ENCODE data around the gene PDP2.

Gene PDP2

GRCh38 chr16:66880288-66881013, at the start of gene PDP2:
PDP2 (plus strand) TSS chr16:66880515; CDS start chr16:66884285, 3,770 bp downstream.
- H3K27me3 Mint-ChIP-seq, result no peaks in the 10 kb centered on the region
- DNase-seq, result peak; percentile 91
- H3K27ac Mint-ChIP-seq, result peak within 1 kb of the TSS; percentile 97
- peaks cover 28% of the 10 kb centered on the region for H3K36me3 Mint-ChIP-seq (ENCODE audit: low read depth)
- H3K4me1 Mint-ChIP-seq, result peaks cover 57% of the 10 kb centered on the region
- H3K9me3 Mint-ChIP-seq, result peaks cover 10% of the 10 kb centered on the region
- H3K4me3 Mint-ChIP-seq, result peak within 1 kb of the TSS; percentile 97
- peak; percentile 88 for ATAC-seq

- Mint-ChIP-seq H3K36me3 (ENCODE audit: low read depth) (peaks cover 11% of the 10 kb centered on the region), H3K9me3 (no peaks in the 10 kb centered on the region), H3K4me1 (peaks cover 26% of the 10 kb centered on the region), H3K27ac (no peak overlapping the region), H3K27me3 (peaks cover 2% of the 10 kb centered on the region), H3K4me3 (no peak overlapping the region)
- DNase-seq (no peak), ATAC-seq (no peak)
These were observed 48.1 kb upstream of the PDP2 start for GRCh38 chr16:66832190-66832589.

GRCh38 chr16:66832661-66833305, 47.5 kb upstream of the PDP2 start:
- no peaks in the 10 kb centered on the region for H3K9me3 Mint-ChIP-seq
- peaks cover 7% of the 10 kb centered on the region for H3K36me3 Mint-ChIP-seq (ENCODE audit: low read depth)
- ATAC-seq, result no peak
- peaks cover 2% of the 10 kb centered on the region for H3K27me3 Mint-ChIP-seq
- H3K27ac Mint-ChIP-seq, result no peak overlapping the region
- peaks cover 22% of the 10 kb centered on the region for H3K4me1 Mint-ChIP-seq
- no peak for DNase-seq
- H3K4me3 Mint-ChIP-seq, result no peak overlapping the region

- DNase-seq (no peak), ATAC-seq (no peak)
- no peaks in the 10 kb centered on the region for H3K9me3 Mint-ChIP-seq
- H3K27me3 Mint-ChIP-seq, result peaks cover 2% of the 10 kb centered on the region
- no peak overlapping the region for H3K27ac Mint-ChIP-seq
- peaks cover 6% of the 10 kb centered on the region for H3K4me1 Mint-ChIP-seq
- no peak overlapping the region for H3K4me3 Mint-ChIP-seq
- peaks cover under 1% of the 10 kb centered on the region for H3K36me3 Mint-ChIP-seq (ENCODE audit: low read depth)
These were observed 45.6 kb upstream of the PDP2 start for GRCh38 chr16:66834746-66835145.

- H3K27me3 Mint-ChIP-seq, result peaks cover 34% of the 10 kb centered on the region
- H3K27ac Mint-ChIP-seq, result no peak overlapping the region
- H3K4me1 Mint-ChIP-seq, result peaks cover 4% of the 10 kb centered on the region
- DNase-seq (no peak), ATAC-seq (no peak)
- no peaks in the 10 kb centered on the region for H3K36me3 Mint-ChIP-seq (ENCODE audit: low read depth)
- no peak overlapping the region for H3K4me3 Mint-ChIP-seq
- no peaks in the 10 kb centered on the region for H3K9me3 Mint-ChIP-seq
These were observed 39.4 kb upstream of the PDP2 start for GRCh38 chr16:66840883-66841282.

- Mint-ChIP-seq H3K4me3 (no peak overlapping the region), H3K9me3 (no peaks in the 10 kb centered on the region), H3K36me3 (ENCODE audit: low read depth) (no peaks in the 10 kb centered on the region), H3K4me1 (peaks cover 4% of the 10 kb centered on the region), H3K27ac (no peak overlapping the region), H3K27me3 (peaks cover 39% of the 10 kb centered on the region)
- no peak for DNase-seq
- ATAC-seq, result no peak
These were observed 38.9 kb upstream of the PDP2 start for GRCh38 chr16:66841366-66841765.

GRCh38 chr16:66842765-66843164, 37.5 kb upstream of the PDP2 start:
- Mint-ChIP-seq H3K27ac (no peak overlapping the region), H3K36me3 (ENCODE audit: low read depth) (no peaks in the 10 kb centered on the region), H3K4me1 (peaks cover 4% of the 10 kb centered on the region), H3K4me3 (no peak overlapping the region), H3K27me3 (peaks cover 43% of the 10 kb centered on the region), H3K9me3 (no peaks in the 10 kb centered on the region)
- ATAC-seq (no peak), DNase-seq (no peak)

GRCh38 chr16:66843191-66843590, 37.1 kb upstream of the PDP2 start:
- DNase-seq, result no peak
- Mint-ChIP-seq H3K4me1 (peaks cover 6% of the 10 kb centered on the region), H3K27ac (no peak overlapping the region), H3K9me3 (no peaks in the 10 kb centered on the region), H3K36me3 (ENCODE audit: low read depth) (no peaks in the 10 kb centered on the region), H3K27me3 (peaks cover 43% of the 10 kb centered on the region), H3K4me3 (no peak overlapping the region)
- ATAC-seq, result no peak

- H3K36me3 Mint-ChIP-seq (ENCODE audit: low read depth), result no peaks in the 10 kb centered on the region
- no peak for DNase-seq
- no peak for ATAC-seq
- H3K27ac Mint-ChIP-seq, result no peak overlapping the region
- peaks cover 8% of the 10 kb centered on the region for H3K4me1 Mint-ChIP-seq
- H3K9me3 Mint-ChIP-seq, result no peaks in the 10 kb centered on the region
- peak overlapping the region; percentile 52 for H3K4me3 Mint-ChIP-seq
- H3K27me3 Mint-ChIP-seq, result peaks cover 43% of the 10 kb centered on the region
These were observed 36.3 kb upstream of the PDP2 start for GRCh38 chr16:66844009-66844341.

- ATAC-seq, result peak; percentile 20
- no peaks in the 10 kb centered on the region for H3K9me3 Mint-ChIP-seq
- peaks cover 43% of the 10 kb centered on the region for H3K27me3 Mint-ChIP-seq
- H3K4me3 Mint-ChIP-seq, result peak within 1 kb of the TSS; percentile 52
- no peak within 1 kb of the TSS for H3K27ac Mint-ChIP-seq
- no peaks in the 10 kb centered on the region for H3K36me3 Mint-ChIP-seq (ENCODE audit: low read depth)
- DNase-seq, result no peak
- peaks cover 8% of the 10 kb centered on the region for H3K4me1 Mint-ChIP-seq
These were observed 35.8 kb upstream of the PDP2 start, which contains the start of gene CA7 for GRCh38 chr16:66844342-66845079. CA7 (plus strand) TSS chr16:66844414; CDS start chr16:66844488, 74 bp downstream.

GRCh38 chr16:66845080-66845410, 35.3 kb upstream of the PDP2 start:
- peak; percentile 16 for ATAC-seq

GRCh38 chr16:66845791-66846221, 34.5 kb upstream of the PDP2 start:
- ATAC-seq, result no peak
- H3K27me3 Mint-ChIP-seq, result peaks cover 39% of the 10 kb centered on the region

More at GRCh38 chr16:66845080-66845410, 35.3 kb upstream of the PDP2 start:
- H3K4me3 Mint-ChIP-seq, result no peak overlapping the region
- no peaks in the 10 kb centered on the region for H3K9me3 Mint-ChIP-seq
- DNase-seq, result no peak
- H3K27me3 Mint-ChIP-seq, result peaks cover 41% of the 10 kb centered on the region
- H3K27ac Mint-ChIP-seq, result no peak overlapping the region
- peaks cover 8% of the 10 kb centered on the region for H3K4me1 Mint-ChIP-seq
- no peaks in the 10 kb centered on the region for H3K36me3 Mint-ChIP-seq (ENCODE audit: low read depth)

GRCh38 chr16:66846266-66846665, 34.0 kb upstream of the PDP2 start:
- peaks cover 8% of the 10 kb centered on the region for H3K4me1 Mint-ChIP-seq
- no peak overlapping the region for H3K4me3 Mint-ChIP-seq
- H3K36me3 Mint-ChIP-seq (ENCODE audit: low read depth), result no peaks in the 10 kb centered on the region
- no peak for DNase-seq
- no peaks in the 10 kb centered on the region for H3K9me3 Mint-ChIP-seq
- ATAC-seq, result no peak
- no peak overlapping the region for H3K27ac Mint-ChIP-seq
- H3K27me3 Mint-ChIP-seq, result peaks cover 39% of the 10 kb centered on the region

More at GRCh38 chr16:66845791-66846221, 34.5 kb upstream of the PDP2 start:
- Mint-ChIP-seq H3K4me3 (no peak overlapping the region), H3K27ac (no peak overlapping the region), H3K9me3 (no peaks in the 10 kb centered on the region), H3K4me1 (peaks cover 8% of the 10 kb centered on the region), H3K36me3 (ENCODE audit: low read depth) (no peaks in the 10 kb centered on the region)
- DNase-seq, result no peak

- no peak for DNase-seq
- Mint-ChIP-seq H3K4me3 (no peak overlapping the region), H3K9me3 (no peaks in the 10 kb centered on the region), H3K27ac (no peak overlapping the region), H3K36me3 (ENCODE audit: low read depth) (no peaks in the 10 kb centered on the region), H3K27me3 (peaks cover 39% of the 10 kb centered on the region), H3K4me1 (peaks cover 8% of the 10 kb centered on the region)
- no peak for ATAC-seq
These were observed 33.5 kb upstream of the PDP2 start for GRCh38 chr16:66846831-66847230.
